Measurements from ENCODE around the gene CFAP100.

GRCh38 chr3:126419886-126420786 is 25.4 kb downstream of the CFAP100 start:
- TF ChIP-seq REST (tag by site-specific recombination; IDR thresholded peaks at IDR 0.05) = no peak
- TF ChIP-seq ZBTB10 (tag by site-specific recombination; IDR thresholded peaks at IDR 0.05) = no peak
- TF ChIP-seq EGR2 (tag by site-specific recombination; IDR thresholded peaks at IDR 0.05; ENCODE audit: low read depth) = no peak
- no peak for TF ChIP-seq ZNF280C (tag by site-specific recombination; IDR thresholded peaks at IDR 0.05)
- no peak for TF ChIP-seq ZBTB20 (tag by site-specific recombination; IDR thresholded peaks at IDR 0.05)
- TF ChIP-seq CTCF (tag by site-specific recombination; IDR thresholded peaks at IDR 0.05) = no peak
- TF ChIP-seq WT1 (tag by site-specific recombination; IDR thresholded peaks at IDR 0.05) = no peak
- TF ChIP-seq ZNF639 (tag by site-specific recombination; IDR thresholded peaks at IDR 0.05) = no peak
- no peak for TF ChIP-seq ZNF610 (tag by site-specific recombination; IDR thresholded peaks at IDR 0.05; ENCODE audit: borderline replicate concordance)
- no peak for TF ChIP-seq ZNF623 (tag by site-specific recombination; IDR thresholded peaks at IDR 0.05)
- no peak for TF ChIP-seq ZNF514 (tag by site-specific recombination; IDR thresholded peaks at IDR 0.05)
- TF ChIP-seq ZNF785 (tag by site-specific recombination; IDR thresholded peaks at IDR 0.05) = no peak
- no peak for TF ChIP-seq ZBTB7A (tag by site-specific recombination; IDR thresholded peaks at IDR 0.05; ENCODE audit: low read depth)
- TF ChIP-seq ZNF140 (tag by site-specific recombination; IDR thresholded peaks at IDR 0.05) = no peak
